Amniotic stem cell (primary cell): ENCODE data around the gene MNT.
A peak's percentile ranks its signal among the peaks of the same experiment; 100 is the strongest.
"Not testable (repeated sequence)": the region's sequence is repeated elsewhere in the genome, so short reads cannot be mapped to it uniquely, and the experiment has no call there.

Experiments
- DNase-seq: peaks from one replicate; lab custom pipeline; 2025; lab: John Stamatoyannopoulos, UW

MNT gene

DNA sequence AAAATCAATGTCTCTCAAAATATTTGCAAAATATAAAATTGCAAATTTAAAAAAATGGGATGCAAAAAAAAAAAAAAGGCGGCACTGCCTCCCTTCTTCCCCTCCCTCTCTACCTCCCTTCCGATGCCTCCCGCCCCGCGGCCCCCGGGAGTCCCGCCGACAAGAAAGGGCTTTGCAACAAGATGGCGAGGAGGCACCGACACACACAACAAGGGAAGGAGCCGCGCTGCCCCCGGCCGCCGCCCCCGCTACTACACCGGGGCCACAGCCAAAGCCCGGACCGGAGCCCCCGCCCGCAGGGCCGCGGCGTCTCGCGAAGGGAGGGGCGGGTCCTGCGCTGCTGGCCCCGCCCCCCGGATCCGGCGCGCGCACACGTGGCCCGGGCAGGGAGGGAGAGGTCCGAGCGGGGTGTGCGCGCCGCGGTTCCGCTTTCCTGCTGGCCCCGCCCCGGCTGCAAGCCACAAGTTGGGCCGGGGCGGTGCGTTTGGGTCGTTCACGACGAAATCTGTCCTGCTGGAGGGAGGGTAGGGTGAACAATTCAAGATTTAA, at the start of gene MNT:
Gene MNT, minus strand, starts transcription at position 184 of the 549 bp plus-strand sequence. CDS start 348 bp downstream, outside the sequence.
- DNase-seq: peak; percentile 89

- no peak for DNase-seq
Measured at GRCh38 chr17:2450016-2450650, 49.3 kb upstream of the MNT start.

GRCh38 chr17:2449486-2449885, 48.6 kb upstream of the MNT start:
- DNase-seq: no peak

DNA sequence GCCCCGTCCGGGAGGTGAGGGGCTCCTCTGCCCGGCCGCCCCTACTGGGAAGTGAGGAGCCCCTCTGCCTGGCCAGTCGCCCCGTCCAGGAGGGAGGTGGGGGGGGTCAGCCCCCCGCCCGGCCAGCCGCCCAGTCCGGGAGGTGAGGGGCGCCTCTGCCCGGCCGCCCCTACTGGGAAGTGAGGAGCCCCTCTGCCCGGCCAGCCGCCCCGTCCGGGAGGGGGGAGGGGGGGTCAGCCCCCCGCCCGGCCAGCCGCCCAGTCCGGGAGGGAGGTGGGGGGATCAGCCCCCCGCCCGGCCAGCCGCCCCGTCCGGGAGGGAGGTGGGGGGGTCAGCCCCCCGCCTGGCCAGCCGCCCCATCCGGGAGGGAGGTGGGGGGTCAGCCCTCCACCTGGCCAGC, 46.6 kb upstream of the MNT start:
- not testable (repeated sequence) for DNase-seq

DNA sequence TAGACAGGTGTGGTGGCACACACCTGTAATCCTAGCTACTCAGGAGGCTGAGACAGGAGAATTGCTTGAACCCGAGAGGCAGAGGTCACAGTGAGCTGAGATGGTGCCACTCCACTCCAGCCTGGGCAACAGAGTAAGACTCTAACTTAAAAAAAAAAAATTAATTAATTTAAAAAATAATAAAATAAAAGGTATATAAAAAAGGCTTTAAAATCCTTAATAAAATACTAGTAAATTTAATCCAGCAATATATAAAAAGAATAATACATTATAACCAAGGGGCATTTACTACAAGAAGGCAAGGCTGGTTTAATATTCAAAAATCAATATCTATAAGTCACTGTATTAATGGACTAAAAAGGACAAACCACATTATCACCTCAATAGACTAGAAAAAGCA, 44.8 kb upstream of the MNT start:
- DNase-seq: no peak

DNA sequence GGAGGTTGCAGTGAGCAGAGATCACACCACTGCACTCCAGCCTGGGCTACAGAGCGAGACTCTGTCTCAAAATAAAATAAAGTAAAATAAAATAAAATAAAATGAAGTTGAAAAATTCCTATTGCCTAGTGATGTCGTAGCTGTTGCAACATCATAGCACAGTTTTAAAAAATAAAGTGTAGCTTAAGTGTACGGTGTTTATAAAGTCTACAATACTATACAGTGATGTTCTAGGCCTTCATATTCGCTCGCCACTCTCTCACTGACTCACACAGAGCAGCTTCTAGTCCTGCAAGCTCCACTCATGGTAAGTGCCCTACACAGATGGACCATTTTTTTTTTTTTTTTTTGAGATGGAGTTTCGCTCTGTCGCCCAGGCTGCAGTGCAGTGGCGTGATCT, 43.5 kb upstream of the MNT start:
- DNase-seq: no peak

GRCh38 chr17:2442166-2442565, 41.3 kb upstream of the MNT start:
- no peak for DNase-seq

GRCh38 chr17:2440930-2441329, 40.1 kb upstream of the MNT start:
- no peak for DNase-seq

DNA sequence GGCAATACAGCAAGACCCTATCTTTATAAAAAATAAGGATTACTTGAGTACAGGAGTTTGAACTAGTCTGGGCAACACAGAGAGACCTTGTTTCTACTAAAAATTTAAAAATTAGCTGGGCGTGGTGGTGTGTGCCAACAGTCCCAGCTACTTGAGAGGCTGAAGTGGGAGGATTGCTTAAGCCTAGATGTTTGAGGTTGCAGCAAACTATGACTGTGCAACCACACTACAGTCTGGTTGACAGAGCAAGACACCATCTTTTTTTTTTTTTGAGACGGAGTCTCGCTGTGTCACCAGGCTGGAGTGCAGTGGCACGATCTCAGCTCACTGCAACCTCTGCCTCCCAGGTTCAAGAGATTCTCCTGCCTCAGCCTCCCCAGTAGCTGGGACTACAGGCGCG, 39.1 kb upstream of the MNT start:
- not testable (repeated sequence) for DNase-seq

DNA sequence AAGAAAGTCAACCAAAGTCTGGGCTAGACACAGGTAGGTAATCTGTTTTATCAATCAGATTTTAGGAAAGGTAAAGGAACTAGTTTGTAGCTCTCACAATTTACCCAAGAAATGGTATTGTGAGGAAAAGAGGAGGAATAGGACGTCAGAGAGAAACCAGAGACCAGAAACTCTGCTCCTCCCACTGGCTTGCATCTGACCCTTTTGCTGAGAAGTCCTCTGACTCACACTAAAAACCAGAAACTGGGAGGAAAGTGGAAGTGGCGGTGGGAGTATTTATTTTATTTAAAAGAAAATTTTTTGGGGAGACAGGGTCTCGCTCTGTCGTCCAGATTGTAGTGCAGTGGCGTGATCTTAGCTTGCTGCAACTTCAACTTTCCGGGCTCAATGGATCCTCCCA, 38.0 kb upstream of the MNT start:
- no peak for DNase-seq

GRCh38 chr17:2436316-2436905, 35.6 kb upstream of the MNT start:
- no peak for DNase-seq

GRCh38 chr17:2435862-2436261, 35.0 kb upstream of the MNT start:
- DNase-seq: no peak

- DNase-seq: no peak
Measured at GRCh38 chr17:2435181-2435741, 34.4 kb upstream of the MNT start.

GRCh38 chr17:2433696-2434095, 32.8 kb upstream of the MNT start:
- DNase-seq: no peak

DNA sequence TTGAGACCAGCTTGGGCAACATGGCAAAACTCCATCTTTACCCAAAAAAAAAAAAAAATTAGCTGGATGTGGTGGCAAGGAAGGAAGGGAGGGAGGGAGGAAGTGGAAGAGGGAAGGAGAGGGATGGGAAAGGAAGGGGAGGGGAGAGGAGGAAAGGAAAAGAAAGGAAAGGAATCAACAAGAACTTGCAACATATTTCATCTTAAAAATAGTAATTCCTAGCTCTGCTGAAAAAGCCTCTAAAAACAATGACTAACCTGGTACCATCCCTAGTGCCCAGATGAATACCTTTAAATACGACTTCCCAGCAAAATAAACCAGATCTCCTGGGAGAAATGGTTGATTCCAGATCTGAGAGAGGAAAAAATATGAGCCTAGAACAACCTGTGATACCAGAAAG, 27.1 kb upstream of the MNT start:
- no peak for DNase-seq

GRCh38 chr17:2427215-2427614, 26.4 kb upstream of the MNT start:
- DNase-seq: no peak

GRCh38 chr17:2423271-2423670, 22.4 kb upstream of the MNT start:
- DNase-seq: no peak

GRCh38 chr17:2421315-2422147, 20.7 kb upstream of the MNT start:
- no peak for DNase-seq

GRCh38 chr17:2420176-2420575, 19.3 kb upstream of the MNT start:
- DNase-seq: no peak

- DNase-seq: no peak
Measured at GRCh38 chr17:2419486-2419885, 18.6 kb upstream of the MNT start.

GRCh38 chr17:2418572-2418971, 17.7 kb upstream of the MNT start:
- no peak for DNase-seq

GRCh38 chr17:2416010-2416734, 15.3 kb upstream of the MNT start:
- peak; percentile 41 for DNase-seq
